Panc1 (cell line): ENCODE results near the gene FER1L5.

Source experiments
- CTCF ChIP-seq: fragments of 450-650 bp; IDR thresholded peaks from 2 replicates; pipeline ENCODE4 v1.5.1; 2017; ENCODE audit warnings: mild to moderate bottlenecking
- POLR2AphosphoS5 ChIP-seq: IDR thresholded peaks from 2 replicates; pipeline ENCODE4 v1.6.1; 2012; ENCODE audit warnings: mild to moderate bottlenecking, low read depth, low read length, moderate library complexity
- SIN3A ChIP-seq: IDR thresholded peaks from 2 replicates; pipeline ENCODE4 v1.6.1; 2012; ENCODE audit warnings: low read depth, mild to moderate bottlenecking, low read length, moderate library complexity, borderline replicate concordance; ENCODE audit not compliant: insufficient read depth
- TCF7L2 ChIP-seq: IDR thresholded peaks from 2 replicates; pipeline ENCODE4 v1.6.1; 2011; ENCODE audit warnings: mild to moderate bottlenecking, low read depth, low read length, inconsistent platforms
- TF ChIP-seq, protein P1 (sequence below), 2 experiments: IDR thresholded peaks; 2 replicates each; pipeline ENCODE4 v1.6.1; 2011 to 2012; ENCODE audit warnings: low read depth in 2 of 2, control low read depth in 1 of 2, low read length in 1 of 2, mild to moderate bottlenecking in 1 of 2, moderate library complexity in 1 of 2; ENCODE audit not compliant: insufficient read depth in 1 of 2

GRCh38 chr2:96663177-96663576 lies 20.6 kb downstream of the FER1L5 start:
- no peak for TF ChIP-seq CTCF
- no peak for TF ChIP-seq TCF7L2
- TF ChIP-seq POLR2AphosphoS5 = no peak
- TF ChIP-seq, protein P1, sequence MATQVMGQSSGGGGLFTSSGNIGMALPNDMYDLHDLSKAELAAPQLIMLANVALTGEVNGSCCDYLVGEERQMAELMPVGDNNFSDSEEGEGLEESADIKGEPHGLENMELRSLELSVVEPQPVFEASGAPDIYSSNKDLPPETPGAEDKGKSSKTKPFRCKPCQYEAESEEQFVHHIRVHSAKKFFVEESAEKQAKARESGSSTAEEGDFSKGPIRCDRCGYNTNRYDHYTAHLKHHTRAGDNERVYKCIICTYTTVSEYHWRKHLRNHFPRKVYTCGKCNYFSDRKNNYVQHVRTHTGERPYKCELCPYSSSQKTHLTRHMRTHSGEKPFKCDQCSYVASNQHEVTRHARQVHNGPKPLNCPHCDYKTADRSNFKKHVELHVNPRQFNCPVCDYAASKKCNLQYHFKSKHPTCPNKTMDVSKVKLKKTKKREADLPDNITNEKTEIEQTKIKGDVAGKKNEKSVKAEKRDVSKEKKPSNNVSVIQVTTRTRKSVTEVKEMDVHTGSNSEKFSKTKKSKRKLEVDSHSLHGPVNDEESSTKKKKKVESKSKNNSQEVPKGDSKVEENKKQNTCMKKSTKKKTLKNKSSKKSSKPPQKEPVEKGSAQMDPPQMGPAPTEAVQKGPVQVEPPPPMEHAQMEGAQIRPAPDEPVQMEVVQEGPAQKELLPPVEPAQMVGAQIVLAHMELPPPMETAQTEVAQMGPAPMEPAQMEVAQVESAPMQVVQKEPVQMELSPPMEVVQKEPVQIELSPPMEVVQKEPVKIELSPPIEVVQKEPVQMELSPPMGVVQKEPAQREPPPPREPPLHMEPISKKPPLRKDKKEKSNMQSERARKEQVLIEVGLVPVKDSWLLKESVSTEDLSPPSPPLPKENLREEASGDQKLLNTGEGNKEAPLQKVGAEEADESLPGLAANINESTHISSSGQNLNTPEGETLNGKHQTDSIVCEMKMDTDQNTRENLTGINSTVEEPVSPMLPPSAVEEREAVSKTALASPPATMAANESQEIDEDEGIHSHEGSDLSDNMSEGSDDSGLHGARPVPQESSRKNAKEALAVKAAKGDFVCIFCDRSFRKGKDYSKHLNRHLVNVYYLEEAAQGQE (IDR thresholded peaks at IDR 0.05; ENCODE audit: insufficient read depth in 1 of 2, low read depth in 2 of 2, low read length in 1 of 2) = no peak
- no peak for TF ChIP-seq SIN3A
